CD4-positive, alpha-beta T cell treated with Interleukin-17A for 1 hour (primary cell): ENCODE data around the gene PTP4A2.

Source experiments
- DNase-seq: peaks from one replicate; pipeline ENCODE4 v3.0.0-alpha.2; 2020

Gene PTP4A2

GRCh38 chr1:31883357-31883942 lies 54.7 kb downstream of the PTP4A2 start:
- DNase-seq, result no peak

DNA sequence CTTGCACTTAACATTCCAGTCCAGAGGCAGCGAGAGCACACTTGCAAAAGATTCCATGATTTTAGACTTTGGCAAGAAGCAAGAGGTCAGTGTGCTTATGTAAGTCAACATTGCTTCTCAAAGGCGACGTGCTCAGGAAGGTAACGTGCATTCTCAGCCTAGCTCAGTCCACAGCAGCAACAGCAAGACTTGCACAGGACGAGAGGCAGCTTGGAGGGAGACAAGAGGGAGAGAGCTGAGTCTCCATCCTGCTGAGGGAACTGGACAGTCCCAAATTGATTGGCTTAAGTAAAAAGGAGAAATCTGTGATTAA lies 56.5 kb downstream of the PTP4A2 start:
- no peak for DNase-seq

GRCh38 chr1:31880957-31881687 lies 57.0 kb downstream of the PTP4A2 start:
- no peak for DNase-seq

DNA sequence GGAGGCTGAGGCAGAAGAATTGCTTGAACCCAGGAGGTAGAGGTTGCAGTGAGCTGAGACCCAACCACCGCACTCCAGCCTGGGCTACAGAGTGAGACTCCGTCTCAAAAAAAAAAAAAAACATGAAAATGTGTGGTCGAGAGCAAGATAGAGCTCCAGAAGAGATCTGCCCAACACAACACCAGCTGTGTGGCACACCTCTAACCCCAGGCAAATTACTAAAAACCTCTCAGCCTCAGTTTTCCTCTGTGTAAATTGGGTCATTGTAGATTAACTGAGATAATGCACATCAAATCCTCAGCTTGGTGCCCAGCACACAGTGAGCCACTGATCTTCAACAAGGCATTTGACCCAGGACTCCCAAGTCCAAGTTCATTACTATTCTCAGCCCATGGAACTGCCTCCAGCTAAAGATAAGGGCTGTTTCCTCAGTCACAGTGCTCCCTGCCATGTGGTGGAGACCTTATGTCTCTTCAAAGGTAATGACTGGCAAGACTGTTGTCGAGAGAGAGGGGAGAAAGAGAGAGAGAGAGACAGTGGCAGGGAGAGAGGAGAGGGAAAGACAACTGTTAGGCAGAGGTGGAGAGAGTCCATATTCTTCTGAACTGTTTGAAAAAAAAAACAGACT lies 58.1 kb downstream of the PTP4A2 start:
- no peak for DNase-seq

GRCh38 chr1:31878058-31878457 lies 60.1 kb downstream of the PTP4A2 start:
- DNase-seq, result no peak

DNA sequence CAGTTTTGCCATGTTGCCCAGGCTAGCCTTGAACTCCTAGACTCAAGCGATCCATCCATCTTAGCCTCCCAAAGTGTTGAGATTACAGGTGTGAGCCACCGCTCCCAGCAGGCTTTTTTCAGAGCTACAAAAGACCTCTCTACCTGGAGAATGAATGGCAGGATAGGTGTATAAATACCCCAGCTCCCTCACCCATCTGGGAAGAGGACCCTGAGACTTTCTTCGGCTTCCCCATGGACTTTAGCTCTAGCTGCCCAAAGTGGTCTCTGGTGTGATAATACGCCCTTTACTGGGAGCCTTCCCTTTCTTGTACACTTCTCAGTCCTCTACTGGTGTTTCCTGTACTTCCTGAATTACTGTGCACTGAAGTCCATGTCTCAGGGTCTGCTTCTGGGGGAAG lies 60.6 kb downstream of the PTP4A2 start:
- no peak for DNase-seq

- DNase-seq, result no peak
Observed at GRCh38 chr1:31875636-31876236, 62.4 kb downstream of the PTP4A2 start.

DNA sequence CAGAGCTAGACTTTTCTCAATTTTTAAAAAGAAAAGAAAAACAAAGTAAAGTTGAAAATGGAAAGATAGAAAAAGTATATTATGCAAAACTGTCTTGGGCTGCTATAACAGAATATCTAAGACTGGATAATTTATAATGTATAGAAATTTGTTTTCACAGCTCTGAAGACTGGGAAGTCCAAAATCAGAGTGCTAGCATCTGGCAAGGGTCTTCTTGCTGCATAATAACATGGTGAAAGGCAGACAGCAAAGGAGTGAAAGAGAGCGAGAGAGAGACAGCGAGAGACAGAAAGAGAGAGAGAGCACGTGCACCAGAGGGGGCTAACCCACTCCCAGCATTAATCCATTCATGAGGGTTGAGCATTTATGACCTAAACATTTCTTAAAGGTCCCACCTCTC lies 63.2 kb downstream of the PTP4A2 start:
- no peak for DNase-seq

GRCh38 chr1:31872658-31873636 lies 65.2 kb downstream of the PTP4A2 start:
- peak; percentile 63 for DNase-seq

DNA sequence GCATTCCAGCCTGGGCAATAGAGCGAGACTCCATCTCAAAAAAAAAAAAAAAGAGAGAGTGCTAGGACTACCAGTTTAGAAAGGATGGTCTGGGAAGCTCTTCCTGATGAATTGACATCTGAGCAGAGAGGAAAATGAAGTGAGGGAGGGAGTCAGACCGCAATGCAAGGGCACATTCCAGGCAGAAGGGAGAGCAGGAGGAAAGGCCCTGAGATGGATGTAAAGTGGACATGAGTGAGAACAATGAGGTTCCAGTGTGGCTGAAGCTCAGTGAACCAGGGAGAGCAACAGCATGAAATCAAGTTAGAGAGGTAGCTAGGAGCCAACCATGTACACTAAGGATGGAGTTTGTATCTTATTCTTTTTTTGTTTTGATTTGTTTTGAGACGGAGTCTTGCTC lies 66.5 kb downstream of the PTP4A2 start:
- DNase-seq, result no peak

DNA sequence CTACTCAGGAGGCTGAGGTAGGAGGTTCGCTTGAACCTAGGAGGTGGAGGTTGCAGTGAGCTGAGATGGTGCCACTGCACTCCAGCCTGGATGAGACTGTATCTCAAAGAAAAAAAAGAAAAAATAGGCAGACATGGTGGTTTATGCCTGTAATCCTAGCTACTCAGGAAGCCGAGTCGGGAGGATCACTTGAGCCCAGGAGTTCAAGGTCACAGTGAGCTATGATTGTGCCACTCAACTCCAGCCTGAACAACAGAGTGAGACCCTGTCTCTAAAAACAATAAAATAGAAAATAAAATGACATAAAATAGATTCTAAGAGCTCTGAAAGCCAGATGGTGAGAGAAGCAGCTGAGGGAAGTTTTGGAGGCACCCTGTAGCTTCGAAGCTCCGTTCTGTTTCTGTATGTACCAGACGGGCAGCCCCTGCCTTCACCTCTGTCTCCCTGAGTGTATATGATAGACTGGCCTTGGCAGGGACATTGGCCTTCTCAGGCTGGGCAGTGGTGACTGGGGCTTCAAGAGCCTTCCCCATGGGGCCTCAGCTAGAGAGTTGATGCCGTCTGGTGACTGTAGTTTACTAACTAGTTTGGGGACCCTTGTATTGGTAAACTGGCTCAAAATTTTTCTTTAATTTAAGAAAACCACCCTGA lies 68.0 kb downstream of the PTP4A2 start:
- no peak for DNase-seq

GRCh38 chr1:31869449-31869848 lies 68.7 kb downstream of the PTP4A2 start:
- no peak for DNase-seq

DNA sequence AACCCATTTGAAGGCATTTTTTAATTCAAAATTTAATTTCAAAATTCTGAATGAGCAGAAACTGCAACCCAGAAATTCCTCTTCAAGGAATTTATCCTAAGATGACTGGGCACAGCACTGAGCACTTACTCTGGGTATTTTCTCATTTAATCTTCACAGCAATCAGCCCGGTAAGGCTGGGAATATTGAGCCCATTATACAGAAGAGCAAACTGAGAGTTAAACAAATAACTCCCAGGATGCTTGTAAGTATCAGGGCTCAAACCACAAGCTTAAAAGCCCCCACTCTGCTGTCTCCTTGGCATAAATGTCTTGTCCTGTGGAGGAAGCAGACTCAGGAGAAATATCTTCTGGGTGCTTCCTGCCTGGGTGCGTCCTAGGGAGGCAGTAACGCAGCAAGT lies 69.3 kb downstream of the PTP4A2 start:
- DNase-seq, result no peak

DNA sequence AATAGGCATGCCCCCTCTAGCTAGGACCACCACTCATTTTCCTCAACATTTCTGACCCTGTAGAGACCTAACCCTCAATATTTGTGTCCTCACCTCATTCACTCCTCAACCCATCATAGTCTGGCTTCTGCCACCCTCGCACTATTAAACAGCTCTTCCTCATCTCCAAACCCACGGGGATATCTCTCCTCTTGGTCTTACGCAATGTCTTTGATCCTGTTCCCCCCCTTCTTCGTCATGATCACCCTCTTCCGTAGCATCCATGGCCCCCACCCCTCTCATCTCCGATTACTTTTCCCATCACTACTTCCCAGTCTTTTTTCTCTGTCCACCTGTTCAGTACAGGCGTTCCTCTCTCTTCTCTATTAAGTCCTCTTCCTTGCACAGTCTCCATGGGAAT lies 70.6 kb downstream of the PTP4A2 start:
- no peak for DNase-seq

DNA sequence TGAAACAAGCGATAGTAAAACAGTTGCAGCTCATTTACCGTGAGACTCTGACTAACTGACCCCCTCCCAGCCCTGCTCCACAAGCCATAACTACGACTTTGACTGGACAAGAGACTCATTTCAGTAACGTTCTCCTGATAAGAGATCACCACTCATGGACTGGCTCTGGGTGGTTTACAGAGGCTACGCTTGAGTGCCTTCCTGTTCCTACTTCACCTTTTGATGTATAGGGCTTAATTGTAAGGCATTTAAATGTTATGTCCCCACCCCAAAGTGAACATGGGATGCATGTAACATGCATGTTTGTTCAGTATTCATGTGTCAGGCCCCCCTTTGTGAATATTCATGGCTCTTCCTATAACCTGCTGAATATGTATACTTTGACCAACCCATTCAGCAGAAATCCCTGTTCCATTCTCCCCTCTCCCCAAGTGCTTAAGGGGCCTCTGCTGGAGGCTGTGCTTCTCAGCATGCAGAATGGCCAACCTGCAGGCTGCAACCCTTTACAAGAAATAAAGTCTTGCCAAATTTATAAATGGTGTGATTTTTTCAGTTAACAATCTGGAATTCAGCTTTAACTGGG lies 71.6 kb downstream of the PTP4A2 start:
- DNase-seq, result no peak

GRCh38 chr1:31865728-31866449 lies 72.3 kb downstream of the PTP4A2 start:
- DNase-seq, result no peak

DNA sequence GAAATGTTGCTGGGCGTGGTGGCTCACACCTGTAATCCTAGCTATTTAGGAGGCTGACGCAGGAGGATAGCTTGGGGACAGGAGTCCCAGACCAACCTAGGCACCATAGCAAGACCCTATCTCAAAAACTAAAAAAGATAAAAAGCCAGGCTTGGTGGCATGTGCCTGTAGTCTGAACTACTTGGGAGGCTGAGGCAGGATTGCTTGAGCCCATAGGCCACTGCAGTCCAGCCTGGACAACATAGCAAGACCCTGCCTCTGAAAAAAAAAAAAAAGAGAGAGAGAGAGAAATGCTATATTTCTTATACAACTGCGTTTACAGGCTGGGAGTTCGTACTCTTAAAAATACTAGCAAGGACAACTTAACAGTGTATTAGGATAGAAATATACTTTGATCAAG lies 76.1 kb downstream of the PTP4A2 start:
- no peak for DNase-seq

GRCh38 chr1:31861346-31861745 lies 76.8 kb downstream of the PTP4A2 start:
- DNase-seq, result no peak

DNA sequence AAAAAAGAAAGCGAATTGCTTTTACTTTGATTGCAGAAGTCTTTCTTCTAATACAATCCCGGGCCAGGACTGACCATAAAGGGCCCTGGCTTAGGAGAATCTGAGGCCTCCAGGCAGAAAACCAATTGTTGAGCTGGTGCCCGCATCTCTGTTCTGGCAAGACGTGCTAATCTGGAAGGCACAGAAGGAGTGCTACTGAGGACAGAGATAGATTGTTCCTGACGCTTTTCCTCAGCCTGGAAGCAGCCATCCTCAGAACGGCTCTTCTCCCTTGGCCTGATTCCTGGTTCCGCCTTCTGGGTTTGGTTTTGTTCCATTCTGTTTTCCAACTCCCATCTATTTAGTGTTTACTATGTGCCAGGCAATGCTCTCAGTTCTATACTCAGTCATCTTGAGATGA lies 77.6 kb downstream of the PTP4A2 start:
- DNase-seq, result no peak

DNA sequence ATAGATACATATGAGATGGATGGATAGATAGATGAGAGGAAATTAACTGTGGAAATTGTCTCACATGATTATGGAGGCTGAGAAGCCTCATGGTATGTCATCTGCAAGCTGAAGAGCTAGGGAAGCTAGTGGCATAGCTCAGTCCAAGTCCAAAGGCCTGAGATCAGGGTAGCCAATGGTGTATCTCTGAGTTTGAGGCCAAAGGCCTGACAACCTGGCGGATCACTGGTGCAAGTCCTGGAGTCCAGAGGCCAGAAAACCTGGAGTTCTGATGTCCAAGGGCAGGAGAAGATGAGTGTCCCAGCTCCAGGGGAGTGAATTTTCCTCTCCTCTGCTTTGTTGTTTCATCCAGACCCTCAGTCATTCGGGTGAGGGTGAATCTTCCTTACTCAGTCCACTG lies 78.4 kb downstream of the PTP4A2 start:
- no peak for DNase-seq

DNA sequence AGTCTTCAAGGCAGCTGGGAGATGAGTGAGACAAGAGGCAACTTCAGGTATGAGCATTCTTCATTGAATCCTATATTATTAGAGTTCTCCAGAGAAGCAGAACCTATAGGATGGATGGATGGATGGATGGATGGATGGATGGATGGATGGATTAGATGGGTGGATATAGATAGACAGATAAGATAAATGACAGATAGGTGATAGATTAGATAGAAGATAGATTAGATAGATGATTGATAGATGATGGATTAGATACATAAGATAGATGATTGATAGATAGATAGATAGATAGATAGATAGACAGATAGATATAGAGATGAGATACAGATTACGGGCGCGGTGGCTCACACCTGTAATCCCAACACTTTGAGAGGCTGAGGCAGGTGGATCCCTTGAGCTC lies 79.1 kb downstream of the PTP4A2 start:
- DNase-seq, result no peak
